ENCODE data around the gene EXOC4.

DNA sequence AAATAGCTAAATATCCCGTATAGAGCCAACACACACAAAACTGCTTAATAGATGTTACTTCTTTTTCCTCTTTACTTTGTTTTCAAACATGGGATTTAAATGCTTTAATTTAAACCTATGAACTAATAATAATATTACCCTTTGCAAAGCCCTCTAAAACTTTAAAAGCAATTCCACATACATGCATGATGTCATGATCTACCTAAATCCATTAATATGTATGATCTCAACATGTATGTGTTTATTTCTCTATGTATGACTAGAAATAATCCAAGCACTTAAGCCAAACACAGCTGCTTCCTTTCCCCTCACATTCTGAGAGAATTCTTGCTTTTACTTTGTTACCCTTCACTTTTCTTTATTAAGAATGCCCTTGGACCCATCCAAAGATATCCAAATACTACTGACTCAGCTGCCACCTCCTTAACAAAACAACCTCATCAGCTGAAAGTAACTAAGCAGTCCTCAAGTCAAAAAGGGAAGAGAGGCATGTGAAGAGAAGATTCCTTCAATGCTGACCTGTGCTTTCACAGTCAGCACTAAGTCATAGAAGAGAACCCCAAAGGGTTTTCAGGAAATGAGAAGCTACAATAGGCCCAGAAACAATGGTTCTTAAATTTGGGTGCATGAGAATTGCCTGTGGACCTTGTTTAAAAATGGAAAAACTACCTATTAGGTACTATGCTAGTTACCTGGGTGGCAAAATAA, 607.9 kb downstream of the EXOC4 start:
- TF ChIP-seq, protein P1, sequence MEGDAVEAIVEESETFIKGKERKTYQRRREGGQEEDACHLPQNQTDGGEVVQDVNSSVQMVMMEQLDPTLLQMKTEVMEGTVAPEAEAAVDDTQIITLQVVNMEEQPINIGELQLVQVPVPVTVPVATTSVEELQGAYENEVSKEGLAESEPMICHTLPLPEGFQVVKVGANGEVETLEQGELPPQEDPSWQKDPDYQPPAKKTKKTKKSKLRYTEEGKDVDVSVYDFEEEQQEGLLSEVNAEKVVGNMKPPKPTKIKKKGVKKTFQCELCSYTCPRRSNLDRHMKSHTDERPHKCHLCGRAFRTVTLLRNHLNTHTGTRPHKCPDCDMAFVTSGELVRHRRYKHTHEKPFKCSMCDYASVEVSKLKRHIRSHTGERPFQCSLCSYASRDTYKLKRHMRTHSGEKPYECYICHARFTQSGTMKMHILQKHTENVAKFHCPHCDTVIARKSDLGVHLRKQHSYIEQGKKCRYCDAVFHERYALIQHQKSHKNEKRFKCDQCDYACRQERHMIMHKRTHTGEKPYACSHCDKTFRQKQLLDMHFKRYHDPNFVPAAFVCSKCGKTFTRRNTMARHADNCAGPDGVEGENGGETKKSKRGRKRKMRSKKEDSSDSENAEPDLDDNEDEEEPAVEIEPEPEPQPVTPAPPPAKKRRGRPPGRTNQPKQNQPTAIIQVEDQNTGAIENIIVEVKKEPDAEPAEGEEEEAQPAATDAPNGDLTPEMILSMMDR (conservative IDR thresholded peaks at IDR 0.05; ENCODE audit: low read length), result no peak
- TF ChIP-seq EZH2phosphoT487 (IDR thresholded peaks at IDR 0.05; ENCODE audit: borderline replicate concordance), result no peak
